T-helper 17 cell (primary cell): ENCODE data around the gene GNA15. TPM values are rescaled to one million over a fixed set of nuclear protein-coding genes. Genes with fewer than 3 reads are reported as not detected.

Experiments used
- ATAC-seq: fragments of 150-1000 bp; cut with Tn5 transposase; 2 replicates; pipeline ENCODE4 v1.10.0; 2021; ENCODE audit warnings: mild to moderate bottlenecking, moderate library complexity
- DNase-seq, 3 donors: peaks; one replicate each; pipeline versions ENCODE4 v3.0.0 to v3.0.0-alpha.2; 2020 to 2021
- H3K9me3 ChIP-seq: one replicate; pipeline ENCODE4 v1.7.0; 2013; ENCODE audit warnings: low read length, mild to moderate bottlenecking; ENCODE audit not compliant: control insufficient read depth, poor library complexity, severe bottlenecking
- H3K27ac Mint-ChIP-seq: one replicate; pipeline ENCODE4 v1.8.0; 2022; ENCODE audit warnings: mild to moderate bottlenecking, moderate library complexity, mixed read lengths
- H3K27me3 Mint-ChIP-seq: one replicate; pipeline ENCODE4 v1.8.0; 2022; ENCODE audit warnings: mixed read lengths
- H3K36me3 Mint-ChIP-seq: one replicate; pipeline ENCODE4 v1.8.0; 2022; ENCODE audit warnings: low read depth, mixed read lengths
- H3K4me1 Mint-ChIP-seq: one replicate; pipeline ENCODE4 v1.8.0; 2022; ENCODE audit warnings: mild to moderate bottlenecking, mixed read lengths
- H3K4me3 Mint-ChIP-seq: one replicate; pipeline ENCODE4 v1.8.0; 2022; ENCODE audit warnings: mild to moderate bottlenecking, moderate library complexity, mixed read lengths
- total RNA-seq, 4 donors: library from RNA in 2 of 4; stranded (reverse) in 2 of 4; gene quantifications; one replicate each; pipeline ENCODE4 v1.2.3 and lab custom pipeline; 2022 to 2026

The GNA15 gene
- total RNA-seq, 2 donors from 2014 or later: 28.7 to 54.1 TPM

GRCh38 chr19:3111586-3112247 is 24.1 kb upstream of the GNA15 start:
- no peak for ATAC-seq
- Mint-ChIP-seq H3K36me3 (no peaks in the 10 kb centered on the region), H3K4me1 (peaks cover 7% of the 10 kb centered on the region), H3K27me3 (peaks cover 4% of the 10 kb centered on the region), H3K27ac (no peak overlapping the region), H3K4me3 (no peak overlapping the region)
- no peak for DNase-seq
- no peaks in the 10 kb centered on the region for H3K9me3 ChIP-seq

- Mint-ChIP-seq H3K27me3 (peaks cover 4% of the 10 kb centered on the region), H3K36me3 (no peaks in the 10 kb centered on the region), H3K4me1 (peaks cover 7% of the 10 kb centered on the region), H3K27ac (no peak overlapping the region), H3K4me3 (no peak overlapping the region)
- H3K9me3 ChIP-seq: no peaks in the 10 kb centered on the region
- DNase-seq (no peak), ATAC-seq (no peak)
These were observed 23.3 kb upstream of the GNA15 start for GRCh38 chr19:3112375-3113099.

GRCh38 chr19:3113100-3114017 is 22.5 kb upstream of the GNA15 start:
- DNase-seq (no peak), ATAC-seq (no peak)
- Mint-ChIP-seq H3K4me3 (no peak overlapping the region), H3K27ac (no peak overlapping the region), H3K4me1 (peaks cover 4% of the 10 kb centered on the region), H3K27me3 (peaks cover 4% of the 10 kb centered on the region), H3K36me3 (no peaks in the 10 kb centered on the region)
- H3K9me3 ChIP-seq: no peaks in the 10 kb centered on the region

GRCh38 chr19:3114018-3114726 is 21.7 kb upstream of the GNA15 start:
- H3K36me3 Mint-ChIP-seq: no peaks in the 10 kb centered on the region
- no peaks in the 10 kb centered on the region for H3K27me3 Mint-ChIP-seq
- no peak for DNase-seq
- no peak overlapping the region for H3K4me3 Mint-ChIP-seq
- ATAC-seq: no peak
- H3K9me3 ChIP-seq: no peaks in the 10 kb centered on the region
- no peak overlapping the region for H3K27ac Mint-ChIP-seq
- H3K4me1 Mint-ChIP-seq: no peaks in the 10 kb centered on the region

GRCh38 chr19:3114811-3115210 is 21.0 kb upstream of the GNA15 start:
- H3K4me3 Mint-ChIP-seq: no peak overlapping the region
- DNase-seq: no peak
- H3K36me3 Mint-ChIP-seq: no peaks in the 10 kb centered on the region
- no peaks in the 10 kb centered on the region for H3K9me3 ChIP-seq
- ATAC-seq: no peak
- no peak overlapping the region for H3K27ac Mint-ChIP-seq
- H3K4me1 Mint-ChIP-seq: no peaks in the 10 kb centered on the region
- no peaks in the 10 kb centered on the region for H3K27me3 Mint-ChIP-seq

- DNase-seq (no peak), ATAC-seq (no peak)
- H3K4me1 Mint-ChIP-seq: no peaks in the 10 kb centered on the region
- no peaks in the 10 kb centered on the region for H3K9me3 ChIP-seq
- no peak overlapping the region for H3K4me3 Mint-ChIP-seq
- H3K27me3 Mint-ChIP-seq: no peaks in the 10 kb centered on the region
- no peaks in the 10 kb centered on the region for H3K36me3 Mint-ChIP-seq
- H3K27ac Mint-ChIP-seq: no peak overlapping the region
These were observed 20.4 kb upstream of the GNA15 start for GRCh38 chr19:3115411-3115810.

- H3K9me3 ChIP-seq: no peaks in the 10 kb centered on the region
- ATAC-seq (no peak), DNase-seq (no peak)
- Mint-ChIP-seq H3K36me3 (no peaks in the 10 kb centered on the region), H3K4me3 (no peak overlapping the region), H3K27me3 (no peaks in the 10 kb centered on the region), H3K4me1 (no peaks in the 10 kb centered on the region), H3K27ac (no peak overlapping the region)
These were observed 19.8 kb upstream of the GNA15 start for GRCh38 chr19:3115916-3116602.

- no peak overlapping the region for H3K27ac Mint-ChIP-seq
- DNase-seq (no peak), ATAC-seq (no peak)
- H3K36me3 Mint-ChIP-seq: no peaks in the 10 kb centered on the region
- no peaks in the 10 kb centered on the region for H3K4me1 Mint-ChIP-seq
- H3K4me3 Mint-ChIP-seq: no peak overlapping the region
- no peaks in the 10 kb centered on the region for H3K27me3 Mint-ChIP-seq
- no peaks in the 10 kb centered on the region for H3K9me3 ChIP-seq
These were observed 19.2 kb upstream of the GNA15 start for GRCh38 chr19:3116621-3117020.

- Mint-ChIP-seq H3K4me1 (no peaks in the 10 kb centered on the region), H3K36me3 (no peaks in the 10 kb centered on the region), H3K27ac (no peak overlapping the region), H3K27me3 (no peaks in the 10 kb centered on the region), H3K4me3 (no peak overlapping the region)
- H3K9me3 ChIP-seq: no peaks in the 10 kb centered on the region
- ATAC-seq: no peak
- DNase-seq: no peak
These were observed 18.1 kb upstream of the GNA15 start for GRCh38 chr19:3117716-3118115.

GRCh38 chr19:3118232-3119070 is 17.4 kb upstream of the GNA15 start:
- Mint-ChIP-seq H3K27ac (no peak overlapping the region), H3K27me3 (no peaks in the 10 kb centered on the region), H3K4me3 (no peak overlapping the region), H3K4me1 (no peaks in the 10 kb centered on the region), H3K36me3 (no peaks in the 10 kb centered on the region)
- no peak for DNase-seq
- H3K9me3 ChIP-seq: no peaks in the 10 kb centered on the region
- no peak for ATAC-seq

- ATAC-seq: no peak
These were observed 16.7 kb upstream of the GNA15 start for GRCh38 chr19:3119071-3119595.

More at GRCh38 chr19:3119071-3119595, 16.7 kb upstream of the GNA15 start:
- Mint-ChIP-seq H3K4me3 (no peak overlapping the region), H3K27ac (no peak overlapping the region), H3K27me3 (no peaks in the 10 kb centered on the region), H3K36me3 (no peaks in the 10 kb centered on the region), H3K4me1 (no peaks in the 10 kb centered on the region)
- H3K9me3 ChIP-seq: no peaks in the 10 kb centered on the region
- no peak for DNase-seq
